Activated naive CD4-positive, alpha-beta T cell (primary cell): ENCODE measurements around the gene TSPAN8.
"Not testable (repeated sequence)": the region's sequence is repeated elsewhere in the genome, so short reads cannot be mapped to it uniquely, and the experiment has no call there.

Source experiments
- DNase-seq, 4 experiments: peaks; one replicate each; lab custom pipeline; 2025; lab: John Stamatoyannopoulos, UW

Gene TSPAN8

DNA sequence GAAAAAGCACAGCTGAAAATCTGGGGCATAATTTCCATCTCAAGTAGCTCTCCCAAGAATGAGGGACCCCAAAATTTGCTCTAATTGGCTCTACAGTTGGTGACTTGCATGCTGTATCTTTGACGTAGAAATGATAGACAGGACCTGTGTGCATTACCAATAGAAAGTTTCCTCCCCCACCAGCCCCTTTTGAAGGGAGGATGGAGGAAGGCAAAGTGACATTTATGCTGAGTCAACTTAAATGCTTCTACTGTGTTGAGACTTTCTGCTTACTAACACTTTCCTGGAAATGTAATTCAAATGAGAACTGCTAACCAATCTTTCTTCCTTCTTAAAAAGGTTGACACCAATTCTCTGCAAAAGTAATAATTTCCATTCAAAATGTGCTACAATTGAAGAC, 31.9 kb downstream of the TSPAN8 start:
- DNase-seq, result no peak

GRCh38 chr12:71125515-71125914, 32.3 kb downstream of the TSPAN8 start:
- no peak for DNase-seq

- no peak for DNase-seq
These were observed 32.9 kb downstream of the TSPAN8 start for GRCh38 chr12:71124835-71125460.

DNA sequence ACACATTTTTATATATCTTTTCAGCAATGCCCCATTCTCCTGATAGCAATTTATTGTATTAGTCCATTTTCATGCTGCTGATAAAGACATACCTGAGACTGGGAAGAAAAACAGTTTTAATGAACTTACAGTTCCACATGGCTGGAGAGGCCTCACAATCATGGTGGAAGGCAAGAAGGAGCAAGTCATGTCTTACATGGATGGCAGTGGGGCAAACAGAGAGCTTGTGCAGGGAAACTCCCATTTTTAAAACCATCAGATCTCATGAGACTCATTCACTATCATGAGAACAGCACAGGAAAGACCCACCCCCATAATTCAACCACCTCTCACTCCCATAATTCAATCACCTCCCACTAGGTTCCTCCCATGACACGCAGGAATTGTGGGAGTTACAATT, 44.7 kb downstream of the TSPAN8 start:
- DNase-seq, result not testable (repeated sequence)

DNA sequence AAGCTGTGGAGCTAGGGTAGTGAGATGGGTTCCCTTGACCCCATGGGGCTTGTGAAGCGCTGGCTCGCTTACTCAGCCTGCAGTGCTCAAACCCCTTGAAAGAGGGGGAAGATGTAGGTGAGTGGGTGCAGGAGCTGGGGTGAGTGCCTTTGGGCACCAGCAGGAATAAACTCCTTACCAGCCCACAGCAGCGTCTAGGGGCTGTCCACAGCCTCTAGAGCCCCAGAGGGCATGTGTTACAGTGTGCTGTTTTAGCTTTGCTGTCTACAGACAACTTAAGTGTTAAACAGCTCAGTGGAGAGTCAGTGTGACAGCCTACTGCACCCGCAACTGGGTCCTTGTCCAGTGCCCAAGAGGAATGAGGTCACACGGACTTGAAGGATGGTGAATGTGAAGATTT, 48.0 kb downstream of the TSPAN8 start:
- no peak for DNase-seq

DNA sequence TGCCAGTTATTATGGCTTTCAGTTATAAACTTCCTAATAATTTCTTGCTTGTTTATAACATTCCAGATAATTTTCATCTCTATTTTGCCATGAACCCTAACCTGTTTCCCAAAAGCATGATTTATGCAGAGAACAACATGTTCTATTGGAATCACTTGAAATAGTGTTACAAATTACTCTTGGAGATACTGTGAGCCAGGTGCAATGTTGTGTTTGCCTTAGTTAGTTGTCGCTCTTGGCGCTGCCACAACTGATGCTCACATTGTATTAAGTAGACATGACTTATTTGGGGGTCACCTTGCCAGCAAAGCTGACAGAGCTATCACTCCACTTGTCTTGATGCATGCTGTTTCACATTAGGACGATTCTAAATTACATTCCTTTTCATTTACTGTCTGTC, 49.4 kb downstream of the TSPAN8 start:
- DNase-seq, result no peak

DNA sequence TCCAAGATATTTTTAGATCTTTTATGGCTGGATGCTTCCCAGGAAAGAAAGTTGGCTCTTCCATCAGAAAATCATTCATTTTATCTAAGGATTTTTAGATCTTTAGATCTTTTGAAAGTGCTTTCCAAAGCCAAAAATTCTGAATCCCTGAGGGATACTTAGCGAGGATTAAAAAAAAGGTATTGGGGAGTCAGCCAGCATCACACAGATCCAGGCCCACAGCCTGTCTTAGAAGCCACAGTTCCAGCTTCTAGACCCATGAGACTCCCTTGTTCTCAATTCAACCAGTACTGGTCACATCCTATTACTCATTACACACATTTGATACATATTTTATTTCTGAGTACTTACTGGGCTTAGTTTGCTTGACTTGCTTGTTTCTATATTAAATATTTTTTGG, 49.9 kb downstream of the TSPAN8 start:
- DNase-seq, result no peak

DNA sequence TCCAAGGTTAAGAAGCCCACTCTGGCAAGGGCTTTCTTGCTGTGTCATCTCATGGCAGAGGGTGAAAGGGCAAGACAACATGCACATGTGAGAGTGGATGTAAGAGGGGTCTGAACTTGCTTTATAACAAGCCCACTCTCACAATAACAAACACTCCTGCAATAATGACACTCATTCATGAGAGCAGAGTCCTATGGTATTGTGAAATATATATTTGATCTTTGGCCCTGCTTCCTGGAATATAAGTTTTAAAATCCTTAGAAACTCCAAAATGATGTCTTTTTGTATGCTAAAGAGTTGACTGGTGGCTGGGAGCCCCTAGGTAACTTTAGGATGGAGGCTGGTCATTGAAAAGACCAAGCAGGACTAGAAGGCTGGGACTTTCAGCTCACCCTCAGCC, 51.8 kb downstream of the TSPAN8 start:
- no peak for DNase-seq

GRCh38 chr12:71092290-71092689, 65.5 kb downstream of the TSPAN8 start:
- DNase-seq, result no peak

- DNase-seq, result no peak
These were observed 66.8 kb downstream of the TSPAN8 start for GRCh38 chr12:71090971-71091370.

DNA sequence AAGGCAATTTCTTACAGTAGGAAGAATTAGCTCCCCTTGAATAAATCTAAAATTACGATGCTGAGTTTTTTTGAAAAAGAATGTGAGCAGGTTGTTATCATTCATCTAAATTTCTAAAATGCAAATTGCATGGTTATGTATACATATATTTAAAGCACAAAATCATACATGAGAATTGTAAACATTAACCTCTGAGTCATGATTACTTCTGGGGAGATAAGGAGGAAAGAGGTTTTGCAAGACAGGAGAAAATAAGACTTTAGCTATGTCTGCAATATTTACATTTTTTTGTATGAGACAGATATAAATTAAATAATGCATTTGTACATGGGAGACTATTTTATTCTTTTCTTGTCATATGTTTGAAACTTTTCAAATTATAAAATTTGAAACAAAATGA, 72.2 kb downstream of the TSPAN8 start:
- DNase-seq, result no peak

DNA sequence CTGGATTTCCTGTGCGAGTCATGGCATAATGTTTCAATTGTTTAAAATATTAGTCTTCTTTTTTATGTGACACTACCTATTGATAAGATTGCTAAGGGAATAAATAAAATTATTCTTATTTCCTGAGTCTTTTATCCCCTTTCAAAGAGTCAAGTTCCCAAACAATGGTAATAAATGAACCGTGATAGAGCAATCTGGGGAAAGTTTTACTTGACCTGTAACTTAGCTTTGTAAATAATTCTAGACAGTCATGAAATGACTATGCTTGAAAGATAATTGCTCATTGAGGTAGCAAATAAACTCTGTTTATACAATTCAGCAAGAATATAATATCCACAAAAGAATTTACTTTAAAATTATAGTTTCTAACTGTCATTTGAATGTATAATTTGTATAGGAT, 82.1 kb downstream of the TSPAN8 start:
- DNase-seq, result no peak
